HG02571 (cell line): ENCODE data around the gene INPP5A.
"Not testable (repeated sequence)": the region's sequence is repeated elsewhere in the genome, so short reads cannot be mapped to it uniquely, and the experiment has no call there.

Experiments
- ATAC-seq: cut with Tn5 transposase; IDR thresholded peaks from one replicate; pipeline ENCODE4 v1.9.1; 2021; ENCODE audit warnings: mild to moderate bottlenecking, moderate library complexity; ENCODE audit not compliant: unreplicated experiment

The INPP5A gene

DNA sequence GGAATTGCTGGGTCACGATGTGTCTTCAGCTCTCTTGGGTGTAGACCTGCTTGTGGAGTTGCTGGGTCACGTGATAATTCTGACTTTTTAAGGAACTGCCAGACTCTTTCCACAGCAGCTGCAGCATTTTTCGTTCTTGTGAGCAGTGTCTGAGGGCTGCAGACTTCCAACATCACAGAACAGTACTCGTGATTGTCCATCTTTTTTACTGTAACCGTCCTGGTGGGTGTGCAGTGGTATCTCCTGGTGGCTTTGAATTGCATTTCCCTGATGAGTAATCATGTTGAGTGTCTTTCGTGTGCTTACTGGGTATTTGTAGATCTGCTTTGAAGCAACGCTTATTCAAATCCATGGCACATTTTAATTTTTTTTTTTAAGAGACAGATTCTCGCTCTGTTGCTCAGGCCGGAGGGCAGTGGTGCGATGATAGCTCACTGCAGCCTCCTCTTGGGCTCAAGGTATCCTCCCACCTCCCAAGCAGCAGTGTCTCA is 22.7 kb downstream of the INPP5A start:
- no peak for ATAC-seq

DNA sequence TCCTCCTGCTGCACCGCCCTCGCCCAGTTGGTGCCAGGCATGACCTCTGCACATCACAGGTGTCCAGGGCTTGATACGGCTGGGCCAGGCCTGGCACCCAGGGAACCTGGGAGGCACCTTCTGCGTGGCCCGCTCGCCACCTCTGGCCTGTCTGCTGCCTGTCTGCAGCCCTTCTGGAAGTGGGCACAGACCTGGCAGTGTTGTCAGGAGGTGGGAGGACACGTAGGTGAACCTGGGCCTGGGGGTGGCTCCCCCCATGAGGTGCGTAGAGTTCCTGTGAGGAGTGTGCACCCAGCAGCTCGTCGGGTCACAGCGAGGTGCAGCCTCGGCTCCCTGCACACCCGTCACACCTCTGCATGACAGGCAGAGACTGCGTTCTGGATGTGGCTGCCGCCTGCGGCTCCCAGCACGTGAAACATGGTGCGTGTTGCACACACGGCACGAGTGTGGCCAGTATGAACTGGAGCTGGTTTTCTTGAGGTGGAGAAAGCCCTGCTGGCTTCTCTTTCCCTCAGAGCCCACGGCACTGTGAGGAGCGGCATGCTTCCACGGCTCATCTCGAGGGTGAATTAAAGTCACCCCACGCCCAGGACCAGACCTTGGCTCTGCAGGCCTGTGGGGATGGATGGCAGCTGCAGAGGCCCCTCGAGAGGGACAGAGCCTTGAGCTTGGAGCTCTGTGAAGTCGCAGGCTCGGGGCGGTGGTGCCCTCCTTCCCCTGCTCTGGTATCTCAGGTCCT is 24.8 kb downstream of the INPP5A start:
- no peak for ATAC-seq

DNA sequence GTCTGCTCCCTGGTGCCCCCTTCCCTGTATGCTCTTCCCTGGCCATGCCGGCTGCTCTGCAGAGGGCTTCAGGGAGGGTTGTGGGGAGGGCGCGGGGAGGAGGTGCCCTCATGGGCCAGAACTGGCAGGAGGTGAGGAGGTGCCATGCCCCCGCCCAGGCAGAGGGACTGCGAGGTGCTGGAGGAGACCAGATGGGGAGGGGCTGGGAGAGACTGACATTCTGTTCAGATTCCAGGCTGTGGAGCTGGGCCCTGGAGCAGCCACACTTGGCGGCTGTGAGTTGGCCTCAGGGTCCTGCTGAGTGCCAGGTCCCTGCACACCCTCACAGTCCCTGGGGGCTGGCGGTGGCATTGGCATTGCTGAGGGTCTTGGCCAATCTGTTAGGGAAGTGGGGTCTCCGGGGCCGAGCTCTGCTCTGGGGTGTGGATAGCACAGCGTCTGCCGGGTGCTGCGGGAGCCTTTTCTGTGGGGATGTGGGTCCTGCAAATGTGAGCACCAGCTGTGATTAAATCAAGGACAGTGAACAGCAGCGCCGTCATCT is 25.4 kb downstream of the INPP5A start:
- no peak for ATAC-seq

DNA sequence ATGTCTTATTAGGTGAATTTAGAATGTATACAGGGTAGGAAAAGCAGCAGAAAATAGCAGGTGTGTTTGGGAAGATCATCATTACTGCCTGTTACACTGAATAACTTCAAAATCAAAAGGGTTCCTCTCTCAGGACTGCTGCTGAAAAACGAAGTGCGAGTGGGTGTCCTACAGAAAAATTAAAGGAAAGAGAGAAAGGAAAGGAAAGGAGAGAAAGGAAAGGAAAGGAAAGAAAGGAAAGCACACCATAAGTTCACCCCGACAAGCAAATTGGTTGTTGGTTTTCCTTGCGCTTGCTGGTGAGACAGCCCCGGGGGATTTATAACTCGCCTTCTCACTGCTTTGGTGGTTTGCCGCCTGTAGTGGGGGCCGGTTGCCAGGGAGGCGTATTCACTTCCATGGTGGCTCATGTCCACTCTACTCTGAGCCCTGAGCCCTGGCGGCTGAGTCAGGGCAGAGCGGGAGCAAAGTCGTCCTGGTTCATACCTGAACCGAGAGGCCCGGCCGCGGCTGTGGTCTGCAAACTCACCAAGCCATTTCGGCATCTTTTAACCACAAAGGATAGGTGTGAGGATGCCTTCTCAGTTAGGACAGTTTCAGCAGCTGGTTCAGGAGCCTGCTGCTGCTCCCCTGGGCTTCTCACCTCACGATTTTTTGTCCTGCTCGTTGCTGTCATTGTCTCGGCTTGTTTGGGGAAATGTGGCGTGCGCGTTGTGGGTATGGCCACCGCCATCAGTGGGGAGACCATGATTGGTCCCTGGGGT is 26.1 kb downstream of the INPP5A start:
- ATAC-seq: peak; percentile 71

DNA sequence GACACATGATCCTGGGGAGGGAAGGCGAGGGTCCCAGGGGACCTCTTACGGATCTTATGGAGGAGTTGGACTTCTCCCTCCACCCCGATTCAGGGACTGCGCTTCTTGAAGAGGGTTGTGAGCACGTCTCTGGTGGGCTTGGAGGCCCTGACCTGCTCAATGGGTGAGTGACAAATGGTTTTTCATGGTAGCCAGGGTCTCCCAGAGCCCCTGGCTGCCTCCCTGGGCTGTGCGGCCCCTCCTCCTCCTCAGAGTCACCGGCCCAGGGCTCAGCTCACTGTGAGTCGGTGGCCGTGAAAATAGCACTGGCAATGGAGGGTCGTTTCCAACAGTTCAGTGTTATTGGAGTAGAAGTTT is 26.6 kb downstream of the INPP5A start:
- ATAC-seq: no peak

DNA sequence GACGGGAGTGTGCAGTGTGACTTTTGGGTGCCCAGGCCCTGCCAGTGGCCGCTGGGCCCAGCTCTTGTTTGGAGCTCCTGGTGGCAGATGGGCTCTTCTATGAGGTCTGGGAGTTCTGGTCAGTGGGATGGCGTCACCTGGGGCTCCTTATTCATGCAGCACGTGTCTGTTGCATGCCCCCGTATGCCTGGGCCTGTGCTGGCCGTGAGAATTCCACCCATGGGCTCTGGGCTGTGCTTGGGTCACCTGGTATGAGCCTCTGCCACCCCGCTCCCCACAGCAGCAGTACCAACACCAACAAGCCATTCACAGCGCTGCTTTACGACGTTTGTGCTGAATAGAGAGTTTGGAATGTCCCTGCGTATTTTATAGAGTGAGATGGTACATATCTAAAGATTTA is 27.1 kb downstream of the INPP5A start:
- no peak for ATAC-seq

DNA sequence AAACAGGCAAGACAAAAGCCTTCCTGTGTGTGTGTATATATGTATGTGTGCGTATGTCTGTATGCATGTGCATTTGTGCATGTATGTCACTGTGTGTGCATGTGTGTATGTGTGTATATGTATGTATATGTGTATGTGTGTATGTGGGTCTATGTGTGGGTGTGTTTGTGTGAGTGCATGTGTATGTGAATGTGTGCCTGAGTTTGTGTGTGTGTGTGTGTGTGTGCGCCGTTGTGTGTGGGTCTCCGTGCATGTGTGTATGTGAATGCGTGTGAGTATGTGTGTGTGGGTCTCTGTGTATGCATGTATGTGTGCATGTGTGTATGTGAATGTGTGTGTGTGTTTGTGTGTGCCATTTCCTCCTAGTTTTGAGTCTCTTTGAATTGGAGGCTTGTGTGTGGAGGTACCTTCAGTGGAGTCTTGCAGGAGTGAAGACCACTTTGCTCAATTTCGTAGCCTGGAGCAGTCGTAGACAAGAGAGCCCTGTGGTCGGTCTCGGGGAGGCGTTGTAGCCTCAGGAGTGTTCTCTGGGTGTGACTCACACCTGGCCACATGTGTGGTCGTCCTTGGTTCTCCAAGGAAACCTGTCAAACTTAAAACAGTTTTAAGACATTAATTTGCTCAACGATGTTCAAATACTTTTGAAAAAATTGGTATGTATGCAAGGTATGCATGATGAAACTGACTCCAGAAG is 28.1 kb downstream of the INPP5A start:
- ATAC-seq: no peak

DNA sequence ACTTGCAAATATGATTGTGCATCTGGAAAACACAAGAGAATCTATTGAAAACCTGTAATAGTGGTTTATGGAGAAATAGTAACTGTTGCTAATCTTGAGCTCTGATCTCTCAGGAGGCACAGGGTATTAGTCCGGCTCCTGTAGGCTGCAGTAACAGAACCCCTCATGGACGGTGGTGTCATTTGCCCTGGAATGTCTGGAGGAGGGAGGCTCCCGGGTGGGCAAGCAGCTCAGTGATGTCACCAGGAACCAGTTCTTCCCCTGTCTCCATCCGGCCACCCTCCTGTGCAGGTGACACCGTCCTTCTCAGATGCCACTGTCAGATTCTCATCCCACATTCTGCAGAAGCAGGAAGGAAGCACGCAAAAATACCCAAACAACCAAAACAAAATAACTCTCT is 29.3 kb downstream of the INPP5A start:
- ATAC-seq: no peak

DNA sequence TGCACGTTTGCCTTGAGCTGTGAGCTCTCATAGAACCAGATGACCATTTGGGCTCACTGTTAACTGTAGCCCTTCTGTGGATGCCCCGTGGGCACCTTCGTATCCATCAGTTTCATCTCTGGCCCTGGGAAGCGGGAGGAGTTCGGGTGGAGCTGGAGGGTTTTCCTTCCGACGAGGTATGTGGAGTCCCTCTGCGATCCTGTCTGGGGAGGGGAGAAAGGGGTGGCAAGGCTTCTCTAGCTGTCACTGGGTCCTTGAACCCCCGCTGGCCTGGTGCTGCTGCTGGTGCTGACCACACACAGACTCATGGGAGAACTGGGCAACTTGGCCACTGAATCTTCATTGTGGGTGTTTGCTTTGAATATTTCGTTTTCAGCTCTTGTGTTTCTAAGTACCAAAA is 32.7 kb downstream of the INPP5A start:
- no peak for ATAC-seq

DNA sequence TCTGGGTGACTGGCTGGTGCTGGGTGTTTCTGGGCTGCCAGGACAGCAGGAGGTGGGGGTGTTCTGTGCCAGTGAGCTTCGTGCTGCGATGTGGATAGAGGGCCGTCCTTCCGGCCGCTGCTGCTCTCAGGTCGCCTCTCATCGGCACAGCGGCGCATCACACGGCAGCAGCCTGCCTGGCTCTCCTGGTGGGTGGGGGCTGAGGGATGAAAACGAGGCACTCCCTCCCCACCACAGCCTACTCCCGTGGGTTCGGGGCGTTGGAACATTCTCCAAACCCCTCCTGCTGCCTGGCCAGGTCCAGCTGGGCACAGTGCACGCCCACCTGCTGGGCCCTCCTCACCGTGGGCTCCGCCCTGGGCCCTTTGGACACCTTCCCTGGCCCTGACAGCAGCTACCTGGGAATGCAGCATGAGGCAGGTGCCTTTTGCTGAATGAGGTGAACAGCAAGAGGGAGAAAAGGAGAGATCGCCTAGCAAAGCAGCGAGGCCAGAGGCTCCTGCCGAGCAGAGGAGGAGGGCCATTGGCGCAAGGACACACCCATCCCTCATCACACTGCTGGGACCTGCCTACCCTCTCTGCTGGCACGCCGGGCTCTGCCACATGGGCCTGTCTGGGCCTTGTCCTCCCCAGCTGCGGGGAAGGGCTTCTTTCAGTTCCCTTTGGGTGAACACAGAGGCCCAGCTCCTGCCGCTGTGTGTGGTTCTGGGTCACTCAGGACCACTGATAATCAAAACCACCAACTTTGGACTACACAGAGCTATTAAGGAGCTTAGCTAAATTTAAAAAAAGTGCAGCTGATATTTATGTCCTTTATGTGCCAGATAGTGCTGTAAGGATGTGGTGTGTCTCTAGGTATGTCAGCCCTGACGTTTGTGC is 33.4 kb downstream of the INPP5A start:
- ATAC-seq: peak; percentile 46

DNA sequence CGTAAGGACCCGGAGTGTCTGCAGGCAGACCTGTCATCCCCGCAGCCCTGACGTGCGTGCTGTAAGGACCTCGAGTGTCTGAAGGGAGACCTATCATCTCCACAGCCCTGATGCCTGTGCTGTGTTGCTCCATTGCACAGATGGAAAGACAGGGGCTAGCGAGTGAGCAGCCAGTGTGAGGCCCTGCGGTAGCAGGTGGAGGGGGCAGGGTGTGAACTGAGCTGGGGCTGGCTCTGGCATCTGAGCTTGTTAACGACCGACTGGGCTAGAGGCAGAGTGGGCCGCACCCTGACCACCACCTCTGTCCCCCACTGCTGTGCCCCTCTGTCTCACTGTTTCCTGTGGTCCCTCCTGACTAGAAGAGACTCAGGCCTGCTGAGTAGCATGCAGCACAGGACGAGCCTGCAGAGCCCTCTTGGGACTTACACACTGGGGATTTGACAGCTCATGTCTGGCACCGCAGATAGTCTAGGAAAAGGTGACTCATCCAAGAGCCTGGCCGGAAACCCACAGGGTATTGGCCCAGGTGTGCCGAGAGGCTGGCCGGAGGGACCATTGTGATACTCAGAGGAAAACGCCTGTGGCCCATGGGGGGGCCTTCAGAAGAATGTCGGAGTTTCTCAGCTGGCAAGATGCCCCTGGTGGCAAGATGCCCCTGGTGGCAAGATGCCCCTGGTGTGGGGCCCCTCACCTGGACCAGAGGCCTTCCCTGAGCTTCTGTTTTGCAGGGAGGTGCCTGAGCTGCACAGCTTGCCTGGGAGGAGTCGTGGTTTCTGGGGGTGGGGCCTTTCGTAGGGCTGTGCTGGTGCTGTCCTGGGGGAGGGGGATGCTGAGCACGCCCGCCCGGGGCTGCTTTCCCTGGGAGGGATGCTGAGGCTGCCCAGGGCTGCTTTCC is 34.3 kb downstream of the INPP5A start:
- peak; percentile 63 for ATAC-seq

DNA sequence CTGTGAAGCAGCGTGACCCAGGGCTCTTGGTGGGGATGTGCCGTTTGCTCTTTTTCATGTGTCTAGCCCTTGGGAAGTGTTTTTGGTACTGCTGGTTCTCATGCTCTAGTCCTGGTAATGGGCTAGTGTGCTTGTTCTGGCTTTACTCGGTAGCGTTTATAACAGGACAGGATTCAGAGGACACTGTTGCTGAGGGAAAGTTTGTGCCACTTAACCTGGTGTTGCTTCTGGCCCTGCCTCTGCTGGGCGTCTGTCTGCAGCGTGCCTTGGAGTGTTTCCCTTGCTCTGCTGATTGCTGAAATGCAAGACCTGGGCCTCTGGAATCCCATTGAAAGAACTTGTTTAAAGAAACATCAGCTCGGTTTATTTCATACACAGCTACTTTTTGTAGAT is 35.0 kb downstream of the INPP5A start:
- no peak for ATAC-seq

DNA sequence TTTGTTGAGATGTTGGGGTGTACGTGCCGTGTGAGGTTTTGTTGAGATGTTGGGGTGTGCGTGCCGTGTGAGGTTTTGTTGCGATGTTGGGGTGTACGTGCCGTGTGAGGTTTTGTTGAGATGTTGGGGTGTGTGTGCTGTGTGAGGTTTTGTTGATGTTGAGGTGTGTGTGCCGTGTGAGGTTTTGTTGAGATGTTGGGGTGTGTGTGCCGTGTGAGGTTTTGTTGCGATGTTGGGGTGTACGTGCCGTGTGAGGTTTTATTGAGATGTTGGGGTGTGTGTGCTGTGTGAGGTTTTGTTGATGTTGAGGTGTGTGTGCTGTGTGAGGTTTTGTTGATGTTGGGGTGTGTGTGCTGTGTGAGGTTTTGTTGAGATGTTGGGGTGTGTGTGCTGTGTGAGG is 35.4 kb downstream of the INPP5A start:
- not testable (repeated sequence) for ATAC-seq

DNA sequence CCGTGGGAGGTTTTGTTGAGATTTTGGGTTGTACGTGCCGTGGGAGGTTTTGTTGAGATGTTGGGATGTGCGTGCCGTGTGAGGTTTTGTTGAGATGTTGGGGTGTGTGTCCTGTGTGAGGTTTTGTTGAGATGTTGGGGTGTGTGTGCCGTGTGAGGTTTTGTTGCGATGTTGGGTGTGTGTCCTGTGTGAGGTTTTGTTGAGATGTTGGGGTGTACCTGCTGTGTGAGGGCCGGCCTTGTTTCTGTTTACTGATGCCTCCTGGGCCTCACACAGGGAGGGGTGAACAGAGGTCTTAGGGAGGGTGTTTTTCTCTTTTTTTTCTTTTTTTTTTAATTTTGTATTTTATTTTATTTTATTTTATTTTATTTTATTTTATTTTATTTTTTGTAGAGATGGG is 36.7 kb downstream of the INPP5A start:
- no peak for ATAC-seq

DNA sequence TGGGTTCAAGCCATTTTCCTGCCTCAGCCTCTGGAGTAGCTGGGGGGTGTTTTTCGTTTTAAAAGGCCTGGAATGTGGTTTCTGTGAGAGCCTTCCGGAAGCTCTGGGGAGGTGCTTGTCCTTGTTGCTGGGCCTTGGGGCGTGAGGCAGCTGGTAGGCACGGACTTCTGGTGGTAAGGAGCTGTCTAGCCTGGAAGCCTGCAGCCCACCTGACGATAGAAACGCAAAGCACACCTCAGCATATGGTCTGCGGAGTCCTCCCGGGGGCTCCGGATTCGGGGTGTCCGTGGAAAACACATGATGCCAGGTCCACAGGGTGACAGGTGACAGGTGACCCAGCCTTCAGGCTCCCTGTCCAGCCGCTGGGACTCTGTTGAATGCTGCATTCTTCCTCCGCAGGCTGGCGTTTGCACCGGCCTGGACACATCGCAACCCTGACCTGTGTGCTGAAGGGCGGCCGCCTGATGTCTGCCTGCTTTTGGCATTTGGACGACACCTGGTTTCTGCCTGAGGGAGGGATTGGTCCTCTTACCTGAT is 37.3 kb downstream of the INPP5A start:
- no peak for ATAC-seq

DNA sequence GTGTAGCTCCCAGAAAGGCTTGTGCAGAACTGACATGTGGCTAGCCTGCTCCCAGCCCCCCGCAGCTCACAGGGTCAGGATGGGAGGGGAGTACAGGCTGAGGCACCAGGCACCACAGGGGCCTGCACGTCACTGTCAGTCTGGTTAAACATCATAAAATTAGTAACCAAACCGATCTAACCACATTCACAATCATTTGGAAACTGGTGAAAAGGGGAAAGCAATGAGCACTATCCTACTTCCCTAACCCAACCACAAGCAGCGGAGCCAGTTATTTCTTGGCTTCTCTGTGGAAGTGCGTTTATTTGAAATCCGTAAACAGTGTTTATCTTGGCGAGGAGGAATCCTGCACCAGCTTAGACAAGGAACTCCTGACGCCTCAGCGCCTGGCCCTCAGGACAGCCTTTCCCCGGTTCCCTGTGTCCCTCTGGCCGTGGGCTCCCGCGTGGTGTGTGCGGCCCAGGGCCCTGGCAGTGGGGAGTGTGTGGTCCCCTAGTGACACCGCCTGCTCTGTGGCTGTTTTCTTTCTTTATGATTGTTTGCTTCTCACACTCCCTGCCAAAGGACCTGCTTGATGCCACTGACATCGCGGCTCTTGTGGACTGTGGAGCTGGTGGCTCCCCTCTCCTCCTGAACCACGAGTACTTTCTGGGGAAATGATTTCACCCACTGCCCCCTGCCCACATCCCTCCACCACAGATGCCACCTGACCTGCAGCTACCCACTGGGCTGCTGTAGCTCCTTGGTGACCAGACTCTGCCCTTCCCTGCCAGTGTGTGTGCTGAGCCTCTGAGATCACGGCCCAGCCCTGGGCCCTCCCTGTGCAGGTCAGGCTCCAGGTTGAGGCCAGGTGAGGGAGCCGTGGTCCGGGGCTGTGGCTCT is 38.0 kb downstream of the INPP5A start:
- peak; percentile 25 for ATAC-seq

DNA sequence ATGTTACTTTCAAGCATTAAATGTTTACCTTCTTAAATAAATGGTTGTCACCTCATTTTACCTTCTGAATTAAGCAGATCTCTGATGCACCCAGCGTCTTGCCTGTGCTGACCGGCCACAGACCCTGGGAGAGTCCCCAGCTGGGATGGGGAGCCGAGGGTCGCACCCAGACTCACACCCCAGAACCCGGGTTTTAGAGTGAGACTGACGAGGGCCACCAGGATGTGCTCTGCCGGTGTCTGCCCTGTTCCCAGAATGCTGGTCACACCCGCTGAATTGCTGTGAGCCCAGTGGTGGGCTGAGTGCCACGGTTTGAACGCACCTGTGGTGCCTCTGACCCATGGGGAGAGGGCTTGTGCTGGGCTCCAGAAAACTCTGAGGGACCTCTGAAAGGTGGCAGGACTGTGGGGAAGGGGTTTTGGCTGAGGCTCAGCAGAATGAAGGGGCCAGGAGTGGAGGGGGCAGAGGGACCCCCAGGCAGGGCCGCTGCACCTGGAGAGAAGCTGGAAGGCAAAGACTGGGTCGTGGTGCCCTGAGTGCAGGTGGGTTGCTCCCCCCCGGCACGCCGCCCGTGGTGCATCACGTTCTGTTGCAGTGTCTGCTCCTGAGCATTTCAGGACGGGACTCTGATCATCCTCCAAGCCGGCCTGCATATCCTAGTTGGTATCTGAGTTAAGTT is 39.2 kb downstream of the INPP5A start:
- no peak for ATAC-seq
